HG03175 (cell line): ENCODE data around the gene MALL.
"Not testable (repeated sequence)": the region's sequence is repeated elsewhere in the genome, so short reads cannot be mapped to it uniquely, and the experiment has no call there.

Source experiments
- ATAC-seq: cut with Tn5 transposase; IDR thresholded peaks from one replicate; pipeline ENCODE4 v1.9.1; 2021; ENCODE audit warnings: mild to moderate bottlenecking, moderate library complexity; ENCODE audit not compliant: unreplicated experiment

MALL gene

GRCh38 chr2:110115291-110116032, at the start of gene MALL:
TSS of gene MALL (minus strand) at chr2:110115822. CDS start at chr2:110115792, 30 bp downstream.
- no peak for ATAC-seq

GRCh38 chr2:110157153-110157793, 41.7 kb upstream of the MALL start:
- peak; percentile 58 for ATAC-seq

- ATAC-seq: not testable (repeated sequence)
These were observed 39.2 kb upstream of the MALL start for GRCh38 chr2:110154828-110155227.

GRCh38 chr2:110154188-110154587, 38.6 kb upstream of the MALL start:
- not testable (repeated sequence) for ATAC-seq

GRCh38 chr2:110153416-110153815, 37.8 kb upstream of the MALL start:
- ATAC-seq: no peak

- ATAC-seq: no peak
These were observed 37.3 kb upstream of the MALL start for GRCh38 chr2:110152943-110153342.

- ATAC-seq: no peak
These were observed 34.0 kb upstream of the MALL start for GRCh38 chr2:110149330-110150220.

GRCh38 chr2:110146945-110147332, 31.3 kb upstream of the MALL start:
- ATAC-seq: no peak

GRCh38 chr2:110146183-110146944, 30.7 kb upstream of the MALL start:
- ATAC-seq: no peak

GRCh38 chr2:110143982-110144381, 28.4 kb upstream of the MALL start:
- peak; percentile 71 for ATAC-seq

- no peak for ATAC-seq
These were observed 24.8 kb upstream of the MALL start for GRCh38 chr2:110140401-110140800.

GRCh38 chr2:110134025-110134424, 18.4 kb upstream of the MALL start:
- no peak for ATAC-seq

GRCh38 chr2:110131166-110131565, 15.5 kb upstream of the MALL start:
- no peak for ATAC-seq

GRCh38 chr2:110130757-110131156, 15.1 kb upstream of the MALL start:
- no peak for ATAC-seq

GRCh38 chr2:110126906-110127305, 11.3 kb upstream of the MALL start:
- ATAC-seq: no peak

GRCh38 chr2:110126086-110126773, 10.6 kb upstream of the MALL start:
- ATAC-seq: no peak

GRCh38 chr2:110124939-110125691, 9.5 kb upstream of the MALL start:
- no peak for ATAC-seq

- ATAC-seq: no peak
These were observed 8.6 kb upstream of the MALL start for GRCh38 chr2:110124038-110124825.

GRCh38 chr2:110121592-110121991, 6.0 kb upstream of the MALL start:
- no peak for ATAC-seq
